Left lobe of liver (tissue), 2 donors: ENCODE measurements around the gene ATP8B4. TPM values are rescaled to one million over a fixed set of nuclear protein-coding genes. Genes with fewer than 3 reads are reported as not detected.
"Not testable (repeated sequence)": the region's sequence is repeated elsewhere in the genome, so short reads cannot be mapped to it uniquely, and the experiment has no call there.

Source experiments
- ATAC-seq: fragments of 200-7000 bp; cut with Tn5 transposase; one replicate; pipeline ENCODE4 v1.9.1; 2020; ENCODE audit warnings: mild to moderate bottlenecking, moderate library complexity
- DNase-seq: peaks from one replicate; pipeline ENCODE4 v3.0.0-alpha.2; 2020; ENCODE audit warnings: low spot score
- total RNA-seq: library from RNA; stranded (reverse); gene quantifications from one replicate; pipeline ENCODE4 v1.2.1, GENCODE V29; 2021
- donor health status: DM: no; HTN: no; CAD: no; lungs with moderate emphysema.
- donor health status: DM: no; HTN: yes; CAD: no.

Gene ATP8B4
- total RNA-seq, 1 donor from 2014 or later, result 6.8 TPM

GRCh38 chr15:49963033-49963772 is 155.8 kb downstream of the ATP8B4 start:
- ATAC-seq, DNase-seq: not testable (repeated sequence)

DNA sequence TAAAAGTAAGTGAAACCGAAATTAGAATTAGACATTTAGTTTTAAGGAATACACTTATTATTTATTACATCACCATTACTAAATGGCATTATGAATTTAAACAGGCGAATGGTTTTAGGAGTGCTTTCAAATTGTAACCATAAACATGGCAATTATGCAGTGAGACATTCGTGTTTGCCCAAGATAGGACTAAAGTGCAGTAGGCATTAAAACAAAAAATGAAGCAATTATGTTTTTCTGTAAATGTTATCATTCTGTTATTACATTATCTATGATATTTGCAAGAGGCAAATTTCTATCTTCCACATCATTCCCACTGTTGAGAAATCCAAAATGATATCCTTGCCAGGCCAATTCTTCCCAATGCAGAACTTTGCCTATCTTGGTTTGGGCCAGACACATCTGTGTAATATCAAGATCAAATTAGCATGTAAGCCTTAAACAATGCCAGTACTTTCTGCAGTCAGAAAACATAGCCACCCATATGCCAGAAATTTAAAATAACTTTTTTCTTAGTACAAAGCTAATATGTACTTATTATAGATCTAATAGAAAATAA is 156.9 kb downstream of the ATP8B4 start:
- ATAC-seq, result no peak
- no peak for DNase-seq

DNA sequence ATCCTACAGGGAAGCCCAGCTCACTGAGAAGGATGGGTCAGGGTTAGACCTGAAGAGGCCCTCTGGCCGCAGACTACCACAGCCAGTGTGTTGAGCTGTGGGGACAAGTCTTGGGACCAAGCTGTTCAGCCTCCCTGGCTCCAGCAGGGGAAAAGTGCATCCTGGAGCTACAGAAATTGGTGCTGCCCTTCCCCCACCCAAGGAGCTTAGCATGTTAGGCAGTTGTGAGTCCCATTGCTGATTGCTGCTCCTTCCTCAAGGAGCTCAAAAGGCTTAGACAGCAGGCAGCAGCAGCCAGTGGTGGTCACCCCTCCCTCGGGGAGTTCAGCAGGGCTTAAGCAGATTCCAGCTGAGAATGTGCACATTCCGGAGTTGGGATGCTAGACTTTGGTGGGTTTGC is 165.6 kb downstream of the ATP8B4 start:
- ATAC-seq, result no peak
- no peak for DNase-seq

- peak; percentile 100 for ATAC-seq
- DNase-seq, result peak; percentile 74
These were observed 172.4 kb downstream of the ATP8B4 start for GRCh38 chr15:49946681-49947080.

GRCh38 chr15:49934487-49934886 is 184.5 kb downstream of the ATP8B4 start:
- ATAC-seq (no peak), DNase-seq (no peak)

GRCh38 chr15:49927189-49927861 is 191.7 kb downstream of the ATP8B4 start:
- no peak for DNase-seq
- no peak for ATAC-seq

- ATAC-seq (no peak), DNase-seq (no peak)
These were observed 192.3 kb downstream of the ATP8B4 start for GRCh38 chr15:49926740-49927139.

GRCh38 chr15:49923671-49924070 is 195.4 kb downstream of the ATP8B4 start:
- DNase-seq, result no peak
- ATAC-seq, result no peak

DNA sequence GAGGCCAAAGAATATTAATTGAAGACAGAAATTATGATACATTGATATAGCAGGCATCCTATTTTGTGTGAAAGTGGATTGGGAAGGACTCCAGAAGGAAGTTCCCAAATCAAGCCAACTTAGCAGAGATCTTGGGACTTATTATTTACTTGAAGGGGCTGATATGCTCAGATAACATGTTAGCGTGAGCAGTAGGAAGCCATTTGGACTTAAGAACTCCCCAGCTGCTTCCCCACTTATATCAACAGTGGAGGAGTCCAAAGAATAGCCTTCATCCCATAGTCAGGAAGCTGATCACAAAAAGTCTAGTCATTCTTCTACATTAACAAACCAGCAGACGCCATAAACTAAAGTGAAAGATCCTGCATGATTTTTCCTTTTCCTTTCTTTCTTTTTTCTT is 200.0 kb downstream of the ATP8B4 start:
- no peak for DNase-seq
- ATAC-seq, result no peak

DNA sequence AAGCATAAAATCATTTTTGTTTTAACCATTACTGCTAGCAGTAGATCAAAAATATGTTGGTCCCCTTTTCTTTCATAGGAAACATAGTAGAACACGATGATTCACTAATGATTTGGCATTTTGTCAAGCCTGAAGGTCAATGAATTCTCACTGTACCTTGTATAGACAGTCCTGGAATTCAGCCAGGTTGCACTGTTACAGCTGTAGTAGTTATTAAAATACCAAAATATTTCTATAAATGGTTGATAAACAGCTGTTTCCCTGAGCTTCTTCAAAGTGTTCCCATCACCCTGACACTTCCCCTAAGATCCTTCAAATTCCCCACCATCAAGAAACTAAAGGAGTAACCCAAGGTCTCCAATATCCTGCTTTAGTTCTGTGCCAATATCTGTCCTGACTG is 200.9 kb downstream of the ATP8B4 start:
- ATAC-seq (no peak), DNase-seq (no peak)

DNA sequence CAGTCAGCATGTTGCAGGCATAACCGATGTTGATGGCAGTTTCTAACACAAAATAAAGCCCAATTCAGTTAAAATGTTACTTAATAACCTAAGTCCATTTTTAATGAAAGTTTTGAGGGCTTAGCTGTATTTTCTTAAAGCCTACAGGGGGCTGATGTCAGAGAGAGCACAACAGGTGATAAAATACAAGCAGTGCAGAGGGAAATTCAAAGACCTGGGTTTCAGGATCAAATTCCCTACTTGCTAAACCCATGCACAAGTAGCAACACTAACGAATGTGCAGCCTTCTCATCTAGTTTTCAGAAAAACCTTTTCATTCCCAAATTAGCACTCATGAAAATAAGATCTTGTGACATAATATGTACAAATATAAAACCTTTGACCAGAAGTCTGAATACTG is 202.0 kb downstream of the ATP8B4 start:
- no peak for DNase-seq
- ATAC-seq, result no peak

- DNase-seq (no peak), ATAC-seq (no peak)
These were observed 203.2 kb downstream of the ATP8B4 start for GRCh38 chr15:49915822-49916221.

GRCh38 chr15:49908933-49909295 is 210.1 kb downstream of the ATP8B4 start:
- DNase-seq (no peak), ATAC-seq (no peak)

GRCh38 chr15:49908236-49908932 is 210.6 kb downstream of the ATP8B4 start:
- ATAC-seq (no peak), DNase-seq (no peak)

DNA sequence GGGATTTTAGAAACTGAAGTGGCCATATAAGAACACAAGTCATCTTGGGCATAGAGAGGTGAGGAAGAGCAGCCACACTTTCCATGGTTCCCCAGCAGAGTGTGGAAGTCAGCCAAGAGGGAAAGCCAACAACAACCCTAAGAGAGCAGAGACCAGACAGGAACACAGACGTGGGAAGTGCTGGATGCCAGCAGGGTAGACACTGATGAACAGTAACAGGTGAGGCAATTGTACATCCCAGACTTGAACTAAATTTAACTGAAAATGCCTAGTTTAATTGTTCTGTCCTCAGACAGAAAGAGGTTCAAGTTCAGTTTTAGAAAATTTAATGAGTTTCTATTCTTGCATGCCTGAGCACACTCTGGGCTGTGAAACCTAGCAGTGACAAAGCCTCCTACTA is 212.1 kb downstream of the ATP8B4 start:
- no peak for DNase-seq
- no peak for ATAC-seq

- DNase-seq (no peak), ATAC-seq (no peak)
These were observed 213.8 kb downstream of the ATP8B4 start for GRCh38 chr15:49905221-49905620.

DNA sequence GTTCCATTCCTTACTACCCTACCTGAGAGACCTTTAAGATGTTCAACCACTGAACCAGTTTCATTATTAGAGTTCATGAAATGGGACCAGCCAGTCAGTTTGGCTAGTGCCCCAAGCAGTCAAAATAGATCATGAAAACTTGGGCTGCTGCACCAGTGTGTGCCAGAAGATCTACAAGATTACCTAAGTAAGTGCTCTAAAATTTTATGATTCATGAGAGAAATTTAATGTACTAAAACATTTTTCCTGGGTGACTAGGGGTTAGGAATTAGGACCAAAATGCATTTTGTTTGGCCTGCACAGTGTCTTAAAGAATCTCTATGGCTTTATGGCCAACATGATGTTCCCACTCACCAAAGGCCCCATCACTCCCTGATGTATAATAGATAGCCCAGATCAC is 214.7 kb downstream of the ATP8B4 start:
- ATAC-seq (no peak), DNase-seq (no peak)

GRCh38 chr15:49902685-49903501 is 216.1 kb downstream of the ATP8B4 start:
- DNase-seq, result no peak
- peak; percentile 38 for ATAC-seq

DNA sequence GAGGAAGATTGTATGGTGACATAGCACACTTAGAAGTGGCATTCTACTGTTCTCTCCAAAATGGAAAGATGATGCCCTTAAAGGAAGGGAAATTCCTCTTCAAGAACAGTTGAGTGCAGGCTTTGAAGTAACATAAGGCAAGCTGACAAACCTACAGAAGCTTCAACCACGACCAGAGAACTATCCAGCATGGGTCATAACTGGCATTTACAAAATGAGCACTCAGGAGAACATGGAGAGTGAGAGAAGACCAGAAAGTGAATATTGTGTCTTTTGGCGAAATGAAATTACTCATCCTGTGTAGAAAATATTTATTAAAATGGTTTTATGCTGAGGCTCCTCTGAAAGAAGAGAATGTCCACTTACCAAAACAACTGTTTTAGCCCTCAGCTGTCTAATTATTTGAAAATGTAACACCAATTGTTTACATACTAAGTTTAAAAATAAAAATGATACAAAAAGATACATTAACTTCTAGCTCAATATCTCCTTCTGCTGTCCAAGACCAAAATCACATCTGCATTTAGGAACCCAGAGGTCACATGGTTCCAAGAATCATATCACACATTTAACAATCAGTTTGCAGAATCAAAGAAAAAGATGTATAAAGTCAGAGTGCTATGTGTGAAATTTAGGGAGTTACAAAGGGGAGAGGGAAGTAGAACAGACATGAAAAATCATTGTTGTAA is 216.9 kb downstream of the ATP8B4 start:
- DNase-seq (no peak), ATAC-seq (no peak)

- ATAC-seq, result no peak
- DNase-seq, result no peak
These were observed 217.7 kb downstream of the ATP8B4 start for GRCh38 chr15:49901321-49901720.
